CD14-positive monocyte (primary cell): ENCODE measurements around the gene FBXO2. TPM values are rescaled to one million over a fixed set of nuclear protein-coding genes. Genes with fewer than 3 reads are reported as not detected.
A peak's percentile ranks its signal among the peaks of the same experiment; 100 is the strongest.

Source experiments
- DNase-seq, 3 donors: peaks; one replicate each; pipeline ENCODE4 v3.0.0-alpha.2; 2011 to 2022
- H2AFZ ChIP-seq: 2 replicates; pipeline ENCODE4 v1.6.0; 2012; ENCODE audit warnings: mild to moderate bottlenecking, low read depth, low read length, inconsistent platforms; ENCODE audit not compliant: insufficient read depth, poor library complexity, severe bottlenecking
- H3K27ac ChIP-seq, 2 donors: 1 replicate in 1 of 2; 2 replicates in 1 of 2; pipeline ENCODE4 v1.5.1; 2012 to 2013; ENCODE audit warnings: low read length in 2 of 2, control low read depth in 1 of 2, inconsistent platforms in 1 of 2, low read depth in 1 of 2, mild to moderate bottlenecking in 1 of 2
- H3K27me3 ChIP-seq, 2 donors: one replicate each; pipeline versions ENCODE4 v1.6.0 to v1.6.1; 2011 to 2013; ENCODE audit warnings: low read length in 2 of 2; ENCODE audit not compliant: control insufficient read depth in 2 of 2, insufficient read depth in 2 of 2
- H3K36me3 ChIP-seq, 2 donors: replicated peaks in 1 of 2; 1 replicate in 1 of 2; 2 replicates in 1 of 2; pipeline versions ENCODE4 v1.5.1 to v1.6.1; 2012 to 2013; ENCODE audit warnings: low read length in 2 of 2, control low read depth in 1 of 2, inconsistent platforms in 1 of 2, mild to moderate bottlenecking in 1 of 2; ENCODE audit not compliant: insufficient read depth in 2 of 2, control insufficient read depth in 1 of 2
- H3K4me1 ChIP-seq, 2 donors: 1 replicate in 1 of 2; 2 replicates in 1 of 2; pipeline versions ENCODE4 v1.5.1 to v1.6.1; 2012 to 2013; ENCODE audit warnings: low read length in 2 of 2, control low read depth in 1 of 2, inconsistent platforms in 1 of 2, mild to moderate bottlenecking in 1 of 2, moderate library complexity in 1 of 2; ENCODE audit not compliant: insufficient read depth in 2 of 2, control insufficient read depth in 1 of 2
- H3K4me2 ChIP-seq: replicated peaks from 2 replicates; pipeline ENCODE3; 2012; ENCODE audit warnings: low read length, moderate library complexity, mild to moderate bottlenecking; ENCODE audit not compliant: poor library complexity, severe bottlenecking; ENCODE audit errors: extremely low read depth
- H3K4me3 ChIP-seq, 3 experiments: fragments of 200-600 bp in 1 of 3; sonication (generic) in 1 of 3; replicated peaks in 1 of 3; 1 replicate in 2 of 3; 2 replicates in 1 of 3; pipeline ENCODE4 v1.5.1; 2011 to 2013; ENCODE audit warnings: low read length in 3 of 3, mild to moderate bottlenecking in 3 of 3, control low read depth in 2 of 3, low read depth in 2 of 3, inconsistent platforms in 1 of 3, moderate library complexity in 1 of 3
- H3K79me2 ChIP-seq: 2 replicates; pipeline ENCODE4 v1.6.0; 2012; ENCODE audit warnings: mild to moderate bottlenecking, control low read depth, inconsistent platforms, low read length, moderate library complexity; ENCODE audit not compliant: insufficient read depth
- H3K9ac ChIP-seq: 2 replicates; pipeline ENCODE4 v1.6.0; 2017; ENCODE audit warnings: low read length, mild to moderate bottlenecking; ENCODE audit not compliant: insufficient read depth, poor library complexity, severe bottlenecking
- H3K9me3 ChIP-seq, 2 donors: replicated peaks in 1 of 2; 1 replicate in 1 of 2; 2 replicates in 1 of 2; pipeline versions ENCODE4 v1.5.1 to v1.6.1; 2012 to 2013; ENCODE audit warnings: low read length in 2 of 2, control low read depth in 1 of 2; ENCODE audit not compliant: control insufficient read depth in 1 of 2, insufficient read depth in 1 of 2
- H4K20me1 ChIP-seq: 2 replicates; pipeline ENCODE4 v1.6.0; 2012; ENCODE audit warnings: mild to moderate bottlenecking, low read length, control low read depth, moderate library complexity; ENCODE audit not compliant: insufficient read depth
- H3K27ac Mint-ChIP-seq, 7 donors: one replicate each; pipeline ENCODE4 v1.8.0; 2020; ENCODE audit warnings: mild to moderate bottlenecking in 7 of 7, mixed read lengths in 7 of 7, moderate library complexity in 6 of 7, inconsistent platforms in 2 of 7
- H3K27me3 Mint-ChIP-seq, 3 donors: one replicate each; pipeline ENCODE4 v1.8.0; 2021 to 2022; ENCODE audit warnings: low read depth in 3 of 3, mild to moderate bottlenecking in 3 of 3, mixed read lengths in 3 of 3, moderate library complexity in 3 of 3, inconsistent platforms in 1 of 3
- H3K36me3 Mint-ChIP-seq, 2 donors: one replicate each; pipeline ENCODE4 v1.8.0; 2020; ENCODE audit warnings: mixed read lengths in 2 of 2, inconsistent platforms in 1 of 2, mild to moderate bottlenecking in 1 of 2
- H3K4me1 Mint-ChIP-seq: one replicate; pipeline ENCODE4 v1.8.0; 2020; ENCODE audit warnings: mild to moderate bottlenecking, mixed read lengths
- H3K4me3 Mint-ChIP-seq, 2 donors: one replicate each; pipeline ENCODE4 v1.8.0; 2020; ENCODE audit warnings: mild to moderate bottlenecking in 2 of 2, mixed read lengths in 2 of 2, moderate library complexity in 1 of 2
- H3K9me3 Mint-ChIP-seq, 7 donors: one replicate each; pipeline ENCODE4 v1.8.0; 2020 to 2022; ENCODE audit warnings: mixed read lengths in 7 of 7, mild to moderate bottlenecking in 6 of 7, moderate library complexity in 6 of 7, inconsistent platforms in 2 of 7
- CTCF ChIP-seq: fragments of 200-600 bp; IDR thresholded peaks from one replicate; pipeline ENCODE4 v1.8.0; 2022; ENCODE audit warnings: antibody characterized with exemption, mild to moderate bottlenecking
- WGBS: methylation state at CpG from one replicate; pipeline ENCODE4 v1.1.5; 2013; ENCODE audit warnings: missing lambda C conversion rate; ENCODE audit not compliant: insufficient coverage; 5-methylcytosine and 5-hydroxymethylcytosine counted together
- intact Hi-C, 2 donors: fragments of 100-400 bp; cut with micrococcal nuclease; formaldehyde crosslinking; loops; one replicate each; pipeline versions ENCODE4 v1.15.0 to v1.15.1; 2023
- polyA plus RNA-seq, 3 donors: library from polyadenylated mRNA; depleted of rRNA in 1 of 3; unstranded in 2 of 3; stranded (reverse) in 1 of 3; fragments of 300-500 nt in 2 of 3; fragments of >200 nt in 1 of 3; fragmentation: Illumina TruSeq in 2 of 3; gene quantifications; 1 replicate in 2 of 3; 2 replicates in 1 of 3; pipeline ENCODE4 v1.2.3, GENCODE V29; 2012 to 2021

Gene FBXO2
- polyA plus RNA-seq, 3 donors: 0.08 TPM; not detected in 2

GRCh38 chr1:11695861-11696260 is 41.6 kb upstream of the FBXO2 start:
- peaks cover 5 to 11% of the 10 kb centered on the region in 2 donors for H3K4me1 ChIP-seq
- H3K36me3 ChIP-seq: no peaks in the 10 kb centered on the region
- no peak overlapping the region for H3K4me2 ChIP-seq
- no peak overlapping the region for H3K27ac ChIP-seq
- H3K27me3 Mint-ChIP-seq: peaks cover 38 to 73% (median 50%) of the 10 kb centered on the region in 3 donors
- intact Hi-C loops: no loop called here
- H3K27ac Mint-ChIP-seq: no peak overlapping the region
- H3K9me3 Mint-ChIP-seq: peaks cover 0 to 17% (median 6%) of the 10 kb centered on the region in 7 donors
- H3K9me3 ChIP-seq: peaks cover 0 to 11% of the 10 kb centered on the region in 2 donors
- H4K20me1 ChIP-seq: no peaks in the 10 kb centered on the region
- H3K4me1 Mint-ChIP-seq: peaks cover 16% of the 10 kb centered on the region
- TF ChIP-seq CTCF: no peak
- H3K9ac ChIP-seq: no peak overlapping the region
- H2AFZ ChIP-seq: no peak overlapping the region
- H3K4me3 ChIP-seq: no peak overlapping the region
- 85% methylated on average over 5 of the region's 6 CpGs for WGBS
- peaks cover 27 to 42% of the 10 kb centered on the region in 2 donors for H3K27me3 ChIP-seq
- no peaks in the 10 kb centered on the region for H3K79me2 ChIP-seq
- no peak overlapping the region for H3K4me3 Mint-ChIP-seq
- DNase-seq: no peak
- peaks cover 2% of the 10 kb centered on the region in 2 donors for H3K36me3 Mint-ChIP-seq

DNA sequence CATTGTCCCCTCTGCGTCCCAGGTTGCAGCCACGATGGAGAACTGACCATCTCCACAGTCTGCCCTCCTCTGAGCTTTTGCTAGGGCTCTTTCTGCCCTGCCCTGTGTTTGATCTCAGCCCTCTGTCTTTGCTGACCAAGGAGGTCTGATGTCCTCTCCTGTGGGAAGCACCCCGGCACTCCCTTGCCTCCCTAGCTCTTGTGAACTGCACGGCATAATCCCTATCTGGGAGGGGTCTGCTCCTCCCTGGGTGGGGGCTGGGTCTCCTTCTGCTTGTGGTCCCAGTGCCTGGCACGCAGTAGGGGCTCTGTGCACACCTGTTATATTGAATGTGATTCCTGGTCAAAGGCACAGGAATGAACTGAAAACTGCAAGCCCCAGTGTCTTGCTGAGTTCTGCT is 39.7 kb upstream of the FBXO2 start:
- H3K27ac ChIP-seq: no peak overlapping the region
- H4K20me1 ChIP-seq: no peaks in the 10 kb centered on the region
- peak overlapping the region in 1 of 7 donors; percentile 4 for H3K27ac Mint-ChIP-seq
- peaks cover 23% of the 10 kb centered on the region for H3K4me1 Mint-ChIP-seq
- peaks cover 41 to 54% of the 10 kb centered on the region in 2 donors for H3K27me3 ChIP-seq
- peaks cover 0 to 17% (median 7%) of the 10 kb centered on the region in 7 donors for H3K9me3 Mint-ChIP-seq
- peaks cover 50 to 82% (median 64%) of the 10 kb centered on the region in 3 donors for H3K27me3 Mint-ChIP-seq
- H3K4me1 ChIP-seq: peaks cover 5 to 11% of the 10 kb centered on the region in 2 donors
- H3K36me3 Mint-ChIP-seq: peaks cover 2 to 6% of the 10 kb centered on the region in 2 donors
- H3K4me3 Mint-ChIP-seq: peak overlapping the region in 1 of 2 donors; percentile 75
- no peak overlapping the region for H3K4me2 ChIP-seq
- no peak overlapping the region for H2AFZ ChIP-seq
- H3K4me3 ChIP-seq: no peak overlapping the region
- peaks cover 0 to 11% of the 10 kb centered on the region in 2 donors for H3K9me3 ChIP-seq
- H3K9ac ChIP-seq: no peak overlapping the region
- no peak for DNase-seq
- intact Hi-C loops: no loop called here
- H3K36me3 ChIP-seq: no peaks in the 10 kb centered on the region
- no peaks in the 10 kb centered on the region for H3K79me2 ChIP-seq
- no peak for TF ChIP-seq CTCF
- WGBS: 72% methylated on average over 5 of the region's 5 CpGs
